Spleen (tissue), 7 donors: Measurements from ENCODE around the gene CTNS.

Experiments
- POLR2A ChIP-seq, 3 donors: fragments of 450-650 bp; IDR thresholded peaks; one replicate each; pipeline ENCODE4 v1.5.1; 2017; ENCODE audit warnings: antibody characterized with exemption in 3 of 3, mild to moderate bottlenecking in 1 of 3
- POLR2AphosphoS5 ChIP-seq, 3 donors: sonication (generic); formaldehyde crosslinking; IDR thresholded peaks; one replicate each; pipeline ENCODE4 v1.5.1; 2017; ENCODE audit warnings: antibody characterized with exemption in 3 of 3
- TF ChIP-seq, protein P1 (sequence below), 11 experiments: fragments of 200-600 bp in 7 of 11; fragments of 450-650 bp in 4 of 11; sonication (generic) in 4 of 11; IDR thresholded peaks in 8 of 11; conservative IDR thresholded peaks in 3 of 11; 1 replicate in 7 of 11; 2 replicates in 4 of 11; pipeline versions ENCODE4 v1.4.0 to v1.8.0; 2016 to 2021; ENCODE audit warnings: antibody characterized with exemption in 11 of 11, inconsistent platforms in 4 of 11, mild to moderate bottlenecking in 1 of 11
- donor health status: DM: no; HTN: no; CAD: no; lungs with moderate emphysema.
- donor health status: DM: no; HTN: no; CAD: no.
- donor health status: DM: no; HTN: no; CAD: no.

DNA sequence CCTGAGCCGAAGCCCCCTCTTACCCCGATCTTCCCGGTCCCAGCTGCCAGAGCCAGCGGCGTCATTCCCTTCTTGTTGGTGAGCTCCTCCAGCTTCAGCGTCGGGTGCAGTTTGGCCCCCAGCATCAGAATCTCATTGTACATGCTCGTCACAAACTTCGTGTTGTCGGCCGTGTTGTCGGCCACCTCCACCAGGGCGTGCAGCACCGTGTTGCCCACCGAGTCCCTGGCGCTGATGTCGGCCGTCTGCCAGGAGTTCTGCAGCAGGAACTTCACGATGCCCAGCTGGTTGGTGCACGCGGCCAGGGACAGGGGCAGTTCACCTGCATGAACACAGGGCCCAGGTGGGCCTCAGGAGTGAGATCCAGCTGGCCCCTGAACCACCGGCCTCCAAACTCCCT, 46.8 kb upstream of the CTNS start:
- TF ChIP-seq, protein P1, sequence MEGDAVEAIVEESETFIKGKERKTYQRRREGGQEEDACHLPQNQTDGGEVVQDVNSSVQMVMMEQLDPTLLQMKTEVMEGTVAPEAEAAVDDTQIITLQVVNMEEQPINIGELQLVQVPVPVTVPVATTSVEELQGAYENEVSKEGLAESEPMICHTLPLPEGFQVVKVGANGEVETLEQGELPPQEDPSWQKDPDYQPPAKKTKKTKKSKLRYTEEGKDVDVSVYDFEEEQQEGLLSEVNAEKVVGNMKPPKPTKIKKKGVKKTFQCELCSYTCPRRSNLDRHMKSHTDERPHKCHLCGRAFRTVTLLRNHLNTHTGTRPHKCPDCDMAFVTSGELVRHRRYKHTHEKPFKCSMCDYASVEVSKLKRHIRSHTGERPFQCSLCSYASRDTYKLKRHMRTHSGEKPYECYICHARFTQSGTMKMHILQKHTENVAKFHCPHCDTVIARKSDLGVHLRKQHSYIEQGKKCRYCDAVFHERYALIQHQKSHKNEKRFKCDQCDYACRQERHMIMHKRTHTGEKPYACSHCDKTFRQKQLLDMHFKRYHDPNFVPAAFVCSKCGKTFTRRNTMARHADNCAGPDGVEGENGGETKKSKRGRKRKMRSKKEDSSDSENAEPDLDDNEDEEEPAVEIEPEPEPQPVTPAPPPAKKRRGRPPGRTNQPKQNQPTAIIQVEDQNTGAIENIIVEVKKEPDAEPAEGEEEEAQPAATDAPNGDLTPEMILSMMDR (IDR thresholded peaks at IDR 0.05 in 8 of 11, conservative IDR thresholded peaks at IDR 0.05 in 3 of 11): no peak
- TF ChIP-seq POLR2A (IDR thresholded peaks at IDR 0.05): no peak
- TF ChIP-seq POLR2AphosphoS5 (IDR thresholded peaks at IDR 0.05): no peak
